Right lobe of liver (tissue), 6 donors: ENCODE data around the gene DSN1. TPM values are rescaled to one million over a fixed set of nuclear protein-coding genes. Genes with fewer than 3 reads are reported as not detected.
A peak's percentile ranks its signal among the peaks of the same experiment; 100 is the strongest.

Source experiments
- ATAC-seq, 4 donors: fragments of 200-7000 bp; cut with Tn5 transposase; one replicate each; pipeline ENCODE4 v1.9.1; 2020; ENCODE audit warnings: mild to moderate bottlenecking in 4 of 4, moderate library complexity in 4 of 4
- DNase-seq, 3 donors: peaks; one replicate each; pipeline ENCODE4 v3.0.0-alpha.2; 2020
- H3K27ac ChIP-seq, 3 donors: fragments of 200-600 bp; one replicate each; pipeline ENCODE4 v1.8.0; 2022
- H3K27me3 ChIP-seq, 2 donors: fragments of 200-600 bp; one replicate each; pipeline ENCODE4 v1.8.0; 2022
- H3K36me3 ChIP-seq, 4 donors: fragments of 200-600 bp; sonication (generic) in 1 of 4; one replicate each; pipeline versions ENCODE4 v1.5.1 to v1.8.0; 2017 to 2022; ENCODE audit warnings: control low read depth in 1 of 4
- H3K4me1 ChIP-seq, 4 donors: fragments of 200-600 bp; sonication (generic) in 1 of 4; one replicate each; pipeline versions ENCODE4 v1.5.1 to v1.8.0; 2017 to 2022; ENCODE audit warnings: control low read depth in 1 of 4
- H3K4me3 ChIP-seq, 3 donors: fragments of 200-600 bp; one replicate each; pipeline ENCODE4 v1.8.0; 2022
- H3K9me3 ChIP-seq, 4 donors: fragments of 200-600 bp; sonication (generic) in 1 of 4; one replicate each; pipeline versions ENCODE4 v1.5.1 to v1.8.0; 2017 to 2022; ENCODE audit warnings: control low read depth in 1 of 4
- CTCF ChIP-seq, 4 donors: fragments of 200-600 bp in 3 of 4; fragments of 450-650 bp in 1 of 4; IDR thresholded peaks; one replicate each; pipeline versions ENCODE4 v1.5.1 to v1.8.0; 2016 to 2022; ENCODE audit warnings: antibody characterized with exemption in 4 of 4, mild to moderate bottlenecking in 2 of 4
- POLR2A ChIP-seq: fragments of 450-650 bp; IDR thresholded peaks from one replicate; pipeline ENCODE4 v1.6.1; 2017; ENCODE audit warnings: antibody characterized with exemption, mild to moderate bottlenecking
- WGBS: methylation state at CpG from one replicate; pipeline ENCODE4 v1.1.6; 2018; ENCODE audit warnings: low coverage, low lambda C conversion rate; ENCODE audit not compliant: insufficient coverage; ENCODE audit errors: missing lambda C conversion rate; 5-methylcytosine and 5-hydroxymethylcytosine counted together
- intact Hi-C, 2 donors: fragments of 100-400 bp; cut with DNase I; formaldehyde crosslinking; loops; one replicate each; pipeline versions ENCODE4 v1.11.2 to v1.14.1; 2022
- total RNA-seq, 6 experiments: library from RNA; depleted of rRNA in 2 of 6; stranded (reverse); fragments of >200 nt in 2 of 6; fragmentation: NEBNext Ultra II Directional in 3 of 6; extraction: Animal tissue kit (Norgen Biotek cat#: 25700) in 3 of 6; gene quantifications; one replicate each; pipeline versions ENCODE4 v1.1.0 to v1.2.4, GENCODE V29; 2016 to 2023
- donor health status: DM: no; HTN: yes; CAD: no.
- donor health status: DM: no; HTN: no; CAD: no.
- donor health status: DM: no; HTN: no; CAD: no.
- donor health status: DM: no; HTN: yes; CAD: no.
- donor health status: DM: no; HTN: yes; CAD: no.

Gene DSN1
- total RNA-seq, 6 experiments from 2014 or later: 2.7 to 9.8 (median 4.7) TPM

GRCh38 chr20:36786246-36786645 is 12.7 kb upstream of the DSN1 start:
- TF ChIP-seq POLR2A: no peak
- TF ChIP-seq CTCF (IDR thresholded peaks at IDR 0.05): no peak
- no peaks in the 10 kb centered on the region for H3K4me1 ChIP-seq
- intact Hi-C loops: no loop called here
- WGBS: 84% methylated on average over 10 of the region's 13 CpGs
- H3K9me3 ChIP-seq: no peaks in the 10 kb centered on the region
- H3K27me3 ChIP-seq: no peaks in the 10 kb centered on the region
- no peaks in the 10 kb centered on the region for H3K36me3 ChIP-seq
- no peak overlapping the region for H3K4me3 ChIP-seq
- H3K27ac ChIP-seq: no peak overlapping the region
- DNase-seq: no peak
- ATAC-seq: peak in 1 of 4 donors; percentile 26

- no peaks in the 10 kb centered on the region for H3K9me3 ChIP-seq
- no peak for DNase-seq
- no peaks in the 10 kb centered on the region for H3K27me3 ChIP-seq
- no peak for ATAC-seq
- TF ChIP-seq CTCF (IDR thresholded peaks at IDR 0.05): no peak
- TF ChIP-seq POLR2A: no peak
- 43% methylated on average over 1 of the region's 2 CpGs for WGBS
- intact Hi-C loops: no loop called here
- H3K36me3 ChIP-seq: no peaks in the 10 kb centered on the region
- no peaks in the 10 kb centered on the region for H3K4me1 ChIP-seq
- no peak overlapping the region for H3K4me3 ChIP-seq
- no peak overlapping the region for H3K27ac ChIP-seq
Measured at GRCh38 chr20:36785308-36785707, 11.7 kb upstream of the DSN1 start.

- DNase-seq (no peak), ATAC-seq (no peak)
- Histone ChIP-seq H3K27ac (no peak overlapping the region), H3K36me3 (no peaks in the 10 kb centered on the region), H3K4me3 (no peak overlapping the region), H3K4me1 (no peaks in the 10 kb centered on the region), H3K27me3 (no peaks in the 10 kb centered on the region), H3K9me3 (no peaks in the 10 kb centered on the region)
- intact Hi-C loops: no loop called here
- 76% methylated on average over 8 of the region's 9 CpGs for WGBS
- TF ChIP-seq CTCF (IDR thresholded peaks at IDR 0.05): no peak
- TF ChIP-seq POLR2A: no peak
Measured at GRCh38 chr20:36784900-36785299, 11.3 kb upstream of the DSN1 start.

GRCh38 chr20:36784116-36784515 is 10.6 kb upstream of the DSN1 start:
- intact Hi-C loops: no loop called here
- no peaks in the 10 kb centered on the region for H3K4me1 ChIP-seq
- WGBS: no CpG with 5 or more reads among the region's 7 CpGs
- no peak for TF ChIP-seq CTCF (IDR thresholded peaks at IDR 0.05)
- no peak for TF ChIP-seq POLR2A
- no peak overlapping the region for H3K27ac ChIP-seq
- H3K9me3 ChIP-seq: no peaks in the 10 kb centered on the region
- DNase-seq (no peak), ATAC-seq (peak in 1 of 4 donors; percentile 33)
- no peaks in the 10 kb centered on the region for H3K27me3 ChIP-seq
- no peaks in the 10 kb centered on the region for H3K36me3 ChIP-seq
- H3K4me3 ChIP-seq: no peak overlapping the region

- H3K4me1 ChIP-seq: no peaks in the 10 kb centered on the region
- DNase-seq: no peak
- no peaks in the 10 kb centered on the region for H3K9me3 ChIP-seq
- no peaks in the 10 kb centered on the region for H3K36me3 ChIP-seq
- intact Hi-C loops: no loop called here
- H3K27me3 ChIP-seq: no peaks in the 10 kb centered on the region
- WGBS: 44% methylated on average over 5 of the region's 6 CpGs
- H3K27ac ChIP-seq: no peak overlapping the region
- no peak overlapping the region for H3K4me3 ChIP-seq
- TF ChIP-seq CTCF (IDR thresholded peaks at IDR 0.05) (no peak), POLR2A (no peak)
- peak in 2 of 4 donors; percentile 34 to 40 for ATAC-seq
Measured at GRCh38 chr20:36779656-36780025, 6.1 kb upstream of the DSN1 start.
